ENCODE measurements around the gene FOXL2. TPM values are rescaled to one million over a fixed set of nuclear protein-coding genes. Genes with fewer than 3 reads are reported as not detected.

The FOXL2 gene
- total RNA-seq, 1 experiment from 2014 or later = not detected

DNA sequence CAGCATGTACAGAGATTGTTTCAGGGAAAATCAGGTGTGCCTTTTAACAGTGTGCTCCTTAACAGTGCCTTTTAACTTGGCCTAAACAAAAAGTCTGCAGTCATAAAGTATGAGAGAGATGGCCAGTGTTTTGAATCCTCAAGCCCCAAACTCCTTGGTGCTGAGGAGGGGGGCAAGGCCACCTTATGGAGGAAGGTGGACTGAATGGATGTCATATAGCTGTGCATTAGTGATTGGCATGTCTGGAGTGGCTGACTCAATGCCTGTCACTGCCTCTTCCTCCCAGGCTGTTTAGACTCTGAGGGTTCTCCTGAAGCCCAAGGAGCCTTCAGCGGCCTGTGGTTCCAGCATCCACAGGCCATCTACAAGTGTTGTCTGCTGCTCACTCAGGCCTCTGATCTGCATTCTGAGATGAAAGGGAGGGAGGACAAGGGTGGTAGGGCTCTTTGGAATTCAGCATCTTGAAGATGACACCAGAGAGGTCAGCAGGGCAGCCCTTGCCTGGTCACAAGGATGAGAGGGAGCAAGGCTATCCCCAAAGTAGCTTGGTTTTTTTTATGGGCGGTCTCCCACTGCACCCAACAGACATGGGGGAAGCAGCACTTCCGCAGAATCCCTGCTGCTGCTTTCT is 1.5 kb upstream of the FOXL2 start:
- Histone ChIP-seq H3K9me2 (ENCODE audit: insufficient read depth) (no peaks in the 10 kb centered on the region), H4K20me1 (ENCODE audit: insufficient read depth) (no peaks in the 10 kb centered on the region), H2AFZ (no peak overlapping the region), H3K9me3 (ENCODE audit: insufficient read depth, low read depth) (no peaks in the 10 kb centered on the region), H3K4me2 (no peak overlapping the region), H3K27me3 (ENCODE audit: insufficient read depth, low read depth) (0 out of 2 replicates have a peak, but pooled peaks cover 6% of the 10 kb centered on the region), H3K36me3 (ENCODE audit: low read depth) (no peaks in the 10 kb centered on the region), H3F3A (ENCODE audit: insufficient read depth, low read depth) (no peaks in the 10 kb centered on the region), H3K4me1 (replicated peaks; ENCODE audit: insufficient read depth) (no peaks in the 10 kb centered on the region), H3K79me2 (ENCODE audit: low read depth) (no peaks in the 10 kb centered on the region), H3K27ac (no peak overlapping the region), H3K4me3 (no peak overlapping the region)
- CTCF ChIA-PET = no interaction called here
- POLR2A ChIA-PET (ENCODE audit: unreplicated experiment) = no interaction called here
- intact Hi-C loops (cut with micrococcal nuclease; ENCODE audit: unreplicated experiment) = no loop called here
- TF ChIP-seq EZH2 (IDR thresholded peaks at IDR 0.05; ENCODE audit: low read depth) = no peak
- TF ChIP-seq CTCF (conservative IDR thresholded peaks at IDR 0.05) = no peak
- no peak for DNase-seq
- BruUV-seq (replicated peaks) = no TSS peak

DNA sequence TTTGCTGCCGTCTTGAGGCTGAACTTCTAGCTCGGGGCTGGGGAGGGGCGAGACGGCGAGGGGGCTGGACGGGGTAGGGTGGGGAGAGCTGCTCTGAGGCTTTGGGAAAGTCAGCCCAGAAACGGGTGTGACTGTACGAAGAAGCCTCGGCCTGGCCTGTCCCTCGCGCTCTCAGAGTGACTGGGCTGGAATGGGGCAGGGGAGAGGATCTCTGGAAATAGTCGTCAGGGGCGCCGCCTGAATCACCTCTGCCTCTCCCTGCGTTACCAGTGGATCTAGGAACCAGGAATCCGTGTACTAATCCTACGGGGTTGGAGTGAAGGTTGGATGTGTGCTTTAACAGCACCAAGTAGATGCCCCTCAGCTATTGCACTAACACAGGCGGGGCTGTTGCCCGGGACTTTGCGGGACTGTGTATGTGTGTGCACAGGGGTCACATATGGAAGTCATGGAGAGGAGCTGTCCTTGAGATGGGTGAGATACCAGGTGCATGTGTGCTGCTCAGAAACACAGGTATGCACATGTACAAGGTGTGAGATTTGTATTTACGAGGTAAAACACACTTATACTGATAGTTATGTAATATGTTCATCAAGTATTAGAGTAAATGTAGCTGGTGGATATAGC is 671 bp upstream of the FOXL2 start:
- Histone ChIP-seq H2AFZ (no peak overlapping the region), H3K79me2 (ENCODE audit: low read depth) (no peaks in the 10 kb centered on the region), H3K9me3 (ENCODE audit: insufficient read depth, low read depth) (no peaks in the 10 kb centered on the region), H3K36me3 (ENCODE audit: low read depth) (no peaks in the 10 kb centered on the region), H3K27ac (no peak overlapping the region), H3F3A (ENCODE audit: insufficient read depth, low read depth) (no peaks in the 10 kb centered on the region), H3K4me1 (replicated peaks; ENCODE audit: insufficient read depth) (no peaks in the 10 kb centered on the region), H3K4me2 (no peak overlapping the region), H3K9me2 (ENCODE audit: insufficient read depth) (no peaks in the 10 kb centered on the region), H3K4me3 (no peak overlapping the region), H4K20me1 (ENCODE audit: insufficient read depth) (no peaks in the 10 kb centered on the region), H3K27me3 (ENCODE audit: insufficient read depth, low read depth) (0 out of 2 replicates have a peak, but pooled peaks cover 6% of the 10 kb centered on the region)
- ChIA-PET POLR2A (ENCODE audit: unreplicated experiment) (no interaction called here), CTCF (no interaction called here)
- no peak for TF ChIP-seq CTCF (conservative IDR thresholded peaks at IDR 0.05)
- TF ChIP-seq EZH2 (IDR thresholded peaks at IDR 0.05; ENCODE audit: low read depth) = no peak
- BruUV-seq (replicated peaks) = no TSS peak
- intact Hi-C loops (cut with micrococcal nuclease; ENCODE audit: unreplicated experiment) = no loop called here
- DNase-seq = no peak

DNA sequence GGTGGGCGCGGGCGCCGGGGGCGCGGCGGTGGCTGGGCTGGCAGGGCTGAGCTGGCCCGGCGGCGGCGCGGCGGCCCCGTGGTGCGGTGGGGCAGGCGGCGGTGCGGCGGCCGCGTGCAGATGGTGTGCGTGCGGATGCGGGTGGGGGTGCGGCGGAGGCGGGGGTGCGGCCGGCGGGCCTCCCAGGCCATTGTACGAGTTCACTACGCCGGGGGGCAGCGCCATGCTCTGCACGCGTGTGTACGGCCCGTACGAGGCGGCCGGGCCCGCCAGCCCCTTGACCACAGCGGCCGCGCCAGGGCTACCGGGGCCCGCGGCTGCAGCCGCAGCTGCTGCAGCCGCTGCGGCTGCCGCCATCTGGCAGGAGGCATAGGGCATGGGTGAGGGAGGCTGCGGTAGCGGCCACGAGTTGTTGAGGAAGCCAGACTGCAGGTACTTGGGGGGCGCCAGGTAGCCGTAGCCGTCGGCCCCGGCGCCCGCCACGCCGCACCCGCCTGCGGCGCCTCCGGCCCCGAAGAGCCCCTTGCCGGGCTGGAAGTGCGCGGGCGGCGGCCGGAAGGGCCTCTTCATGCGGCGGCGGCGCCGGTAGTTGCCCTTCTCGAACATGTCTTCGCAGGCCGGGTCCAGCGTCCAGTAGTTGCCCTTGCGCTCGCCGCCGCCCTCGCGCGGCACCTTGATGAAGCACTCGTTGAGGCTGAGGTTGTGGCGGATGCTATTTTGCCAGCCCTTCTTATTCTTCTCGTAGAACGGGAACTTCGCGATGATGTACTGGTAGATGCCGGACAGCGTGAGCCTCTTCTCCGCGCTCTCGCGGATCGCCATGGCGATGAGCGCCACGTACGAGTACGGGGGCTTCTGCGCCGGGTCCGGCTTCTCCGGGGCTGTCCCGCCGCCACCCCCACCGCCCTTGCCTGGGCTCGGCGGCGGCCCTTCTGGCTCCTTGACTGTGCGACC is 951 bp downstream of the FOXL2 start:
- Histone ChIP-seq H2AFZ (no peak overlapping the region), H4K20me1 (ENCODE audit: insufficient read depth) (no peaks in the 10 kb centered on the region), H3K4me2 (no peak overlapping the region), H3K36me3 (ENCODE audit: low read depth) (no peaks in the 10 kb centered on the region), H3K4me1 (replicated peaks; ENCODE audit: insufficient read depth) (no peaks in the 10 kb centered on the region), H3K9me2 (ENCODE audit: insufficient read depth) (no peaks in the 10 kb centered on the region), H3K79me2 (ENCODE audit: low read depth) (no peaks in the 10 kb centered on the region), H3K4me3 (no peak overlapping the region), H3F3A (ENCODE audit: insufficient read depth, low read depth) (no peaks in the 10 kb centered on the region), H3K9me3 (ENCODE audit: insufficient read depth, low read depth) (no peaks in the 10 kb centered on the region), H3K27ac (no peak overlapping the region), H3K27me3 (ENCODE audit: insufficient read depth, low read depth) (0 out of 2 replicates have a peak, but pooled peaks cover 6% of the 10 kb centered on the region)
- TF ChIP-seq EZH2 (IDR thresholded peaks at IDR 0.05; ENCODE audit: low read depth) (no peak), CTCF (conservative IDR thresholded peaks at IDR 0.05) (no peak)
- ChIA-PET CTCF (interaction anchor here (0.6 kb wide), 1 partner anchor 166 kb away, joined by 3 read pairs; no protein-coding TSS in a partner anchor), POLR2A (ENCODE audit: unreplicated experiment) (no interaction called here)
- intact Hi-C loops (cut with micrococcal nuclease; ENCODE audit: unreplicated experiment) = no loop called here
- no TSS peak for BruUV-seq (replicated peaks)
- DNase-seq = no peak

Measured in PC-9 (cell line).